Peyer's patch (tissue), 4 donors: Measurements from ENCODE around the gene VAMP5.

Experiments used
- CTCF ChIP-seq, 6 experiments: fragments of 450-650 bp in 4 of 6; fragments of 200-600 bp in 2 of 6; sonication (generic) in 1 of 6; IDR thresholded peaks; one replicate each; pipeline ENCODE4 v1.5.1; 2017 to 2019; ENCODE audit warnings: antibody characterized with exemption in 6 of 6, mild to moderate bottlenecking in 3 of 6, moderate library complexity in 1 of 6
- POLR2A ChIP-seq, 2 donors: fragments of 450-650 bp; IDR thresholded peaks; one replicate each; pipeline ENCODE4 v1.5.1; 2017; ENCODE audit warnings: antibody characterized with exemption in 2 of 2, mild to moderate bottlenecking in 2 of 2, moderate library complexity in 2 of 2

- no peak for TF ChIP-seq CTCF (IDR thresholded peaks at IDR 0.05)
- TF ChIP-seq POLR2A (IDR thresholded peaks at IDR 0.05): no peak
Observed at GRCh38 chr2:85593023-85593422, 8.8 kb downstream of the VAMP5 start.
